Choroid plexus epithelial cell (primary cell): ENCODE data around the gene RERE.

Experiments
- DNase-seq: peaks from one replicate; pipeline ENCODE4 v3.0.0-alpha.2; 2010; ENCODE audit warnings: low read depth
- H3K4me3 ChIP-seq: 2 replicates; pipeline ENCODE4 v1.5.1; 2011; ENCODE audit warnings: low read depth, mild to moderate bottlenecking, control low read depth, low read length, moderate library complexity
- TF ChIP-seq, protein P1 (sequence below): conservative IDR thresholded peaks from 2 replicates; pipeline ENCODE4 v1.5.1; 2011; ENCODE audit warnings: low read depth, mild to moderate bottlenecking, control low read depth, inconsistent platforms, low read length, moderate library complexity

RERE gene

DNA sequence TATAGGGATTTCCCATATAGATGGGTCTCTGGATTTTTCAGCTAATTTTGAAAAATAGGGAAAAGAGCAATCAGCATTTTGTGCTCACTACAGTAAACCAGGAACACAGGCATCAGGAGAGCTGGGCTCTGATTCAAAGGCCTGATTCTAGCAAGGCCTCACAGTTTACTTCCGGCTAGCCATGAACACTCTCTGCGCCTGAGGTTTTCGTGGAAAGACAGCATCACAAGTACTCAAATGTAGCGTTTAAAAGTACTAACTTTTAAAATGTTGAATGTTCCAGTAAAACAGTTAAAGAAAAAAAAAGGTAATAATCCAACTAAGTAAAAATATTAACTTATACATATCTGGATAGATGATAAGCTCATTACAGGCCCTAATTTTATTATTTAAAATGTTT, 379.0 kb downstream of the RERE start:
- DNase-seq = no peak
- TF ChIP-seq, protein P1, sequence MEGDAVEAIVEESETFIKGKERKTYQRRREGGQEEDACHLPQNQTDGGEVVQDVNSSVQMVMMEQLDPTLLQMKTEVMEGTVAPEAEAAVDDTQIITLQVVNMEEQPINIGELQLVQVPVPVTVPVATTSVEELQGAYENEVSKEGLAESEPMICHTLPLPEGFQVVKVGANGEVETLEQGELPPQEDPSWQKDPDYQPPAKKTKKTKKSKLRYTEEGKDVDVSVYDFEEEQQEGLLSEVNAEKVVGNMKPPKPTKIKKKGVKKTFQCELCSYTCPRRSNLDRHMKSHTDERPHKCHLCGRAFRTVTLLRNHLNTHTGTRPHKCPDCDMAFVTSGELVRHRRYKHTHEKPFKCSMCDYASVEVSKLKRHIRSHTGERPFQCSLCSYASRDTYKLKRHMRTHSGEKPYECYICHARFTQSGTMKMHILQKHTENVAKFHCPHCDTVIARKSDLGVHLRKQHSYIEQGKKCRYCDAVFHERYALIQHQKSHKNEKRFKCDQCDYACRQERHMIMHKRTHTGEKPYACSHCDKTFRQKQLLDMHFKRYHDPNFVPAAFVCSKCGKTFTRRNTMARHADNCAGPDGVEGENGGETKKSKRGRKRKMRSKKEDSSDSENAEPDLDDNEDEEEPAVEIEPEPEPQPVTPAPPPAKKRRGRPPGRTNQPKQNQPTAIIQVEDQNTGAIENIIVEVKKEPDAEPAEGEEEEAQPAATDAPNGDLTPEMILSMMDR = no peak

DNA sequence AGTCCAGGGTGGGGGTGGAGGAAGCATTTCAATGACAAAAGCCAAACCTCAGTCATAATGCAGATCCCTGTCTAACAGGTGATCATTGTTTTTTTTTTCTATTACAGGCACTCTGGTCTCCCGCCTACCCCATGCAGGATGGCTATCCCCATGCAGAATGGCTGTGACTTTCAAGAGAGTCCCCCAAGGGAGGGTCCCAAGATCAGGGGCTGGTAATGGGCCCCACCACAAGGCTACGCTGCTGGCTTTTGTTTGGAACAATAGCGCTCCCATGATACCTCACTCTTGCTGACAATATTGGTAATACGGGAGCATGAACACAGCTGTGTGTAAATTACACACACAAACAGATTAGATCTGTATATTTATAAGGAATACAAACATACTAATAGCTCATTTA, 380.1 kb downstream of the RERE start:
- no peak for DNase-seq
- no peak overlapping the region for H3K4me3 ChIP-seq
- TF ChIP-seq, protein P1 = no peak

More for the DNA sequence above, 379.0 kb downstream of the RERE start:
- H3K4me3 ChIP-seq = no peak overlapping the region

DNA sequence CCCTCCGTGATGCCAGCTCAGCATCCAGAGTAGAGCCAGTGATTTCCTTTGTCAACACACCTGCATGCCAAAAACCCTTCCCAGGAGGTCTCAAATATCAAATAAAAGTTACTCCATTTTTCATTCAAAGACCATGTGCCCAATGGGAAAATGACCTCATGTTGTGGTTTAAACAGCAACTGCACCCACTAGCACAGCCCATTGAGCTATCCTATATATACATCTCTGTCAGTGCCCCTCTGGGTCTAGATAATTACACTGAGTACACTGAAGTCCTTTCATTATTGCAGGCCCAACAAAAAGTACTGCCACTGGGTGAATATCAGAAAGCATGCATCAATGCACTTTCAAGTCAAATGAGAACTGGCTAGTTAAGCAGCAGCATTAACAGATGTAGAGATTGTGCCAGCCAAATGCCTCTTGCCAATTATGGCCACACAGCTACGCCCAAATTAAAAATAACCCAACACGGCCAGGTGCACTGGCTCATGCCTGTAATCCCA, 381.8 kb downstream of the RERE start:
- DNase-seq = no peak
- TF ChIP-seq, protein P1 = no peak
- H3K4me3 ChIP-seq = no peak overlapping the region

DNA sequence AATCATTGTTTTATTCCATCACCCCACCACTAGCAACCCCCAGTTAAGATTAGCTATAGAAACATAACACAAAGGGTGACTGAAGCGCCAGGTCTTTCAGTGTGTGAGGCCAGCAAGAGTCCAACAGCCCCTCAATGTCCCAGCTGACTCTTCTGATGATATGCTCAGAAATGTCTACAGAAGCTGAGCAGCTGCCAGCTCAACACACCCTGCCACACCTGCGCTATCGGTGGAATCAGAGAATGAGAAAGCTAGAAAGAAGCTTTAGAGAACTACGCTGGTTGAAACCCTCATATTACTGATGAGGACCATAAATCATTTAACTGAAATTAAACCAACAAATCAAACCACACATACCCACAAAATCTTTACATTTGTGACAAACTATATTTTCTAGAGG, 383.3 kb downstream of the RERE start:
- TF ChIP-seq, protein P1 = no peak
- no peak for DNase-seq

DNA sequence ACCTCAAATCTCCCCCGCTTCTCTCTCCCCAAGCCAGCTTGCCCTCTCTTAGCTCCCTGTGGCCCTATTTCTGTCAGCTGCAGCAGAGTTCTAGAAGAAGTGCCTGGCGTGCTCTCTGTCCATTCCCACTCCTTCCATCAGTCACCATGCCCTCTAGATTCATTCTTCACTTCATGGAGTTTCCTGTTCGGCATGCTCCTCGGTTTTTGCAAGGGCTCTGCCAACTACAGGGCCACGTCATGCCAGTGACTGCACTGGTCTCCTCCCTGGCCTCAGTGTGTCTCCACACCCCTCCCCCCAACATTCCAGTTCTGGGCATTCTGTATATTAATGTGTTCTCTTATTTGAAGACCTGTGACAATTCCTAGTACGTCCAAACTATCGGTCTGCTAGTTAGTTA, 385.7 kb downstream of the RERE start:
- TF ChIP-seq, protein P1 = no peak
- H3K4me3 ChIP-seq = no peak overlapping the region
- DNase-seq = no peak

More for the DNA sequence above, 383.3 kb downstream of the RERE start:
- H3K4me3 ChIP-seq = no peak overlapping the region

DNA sequence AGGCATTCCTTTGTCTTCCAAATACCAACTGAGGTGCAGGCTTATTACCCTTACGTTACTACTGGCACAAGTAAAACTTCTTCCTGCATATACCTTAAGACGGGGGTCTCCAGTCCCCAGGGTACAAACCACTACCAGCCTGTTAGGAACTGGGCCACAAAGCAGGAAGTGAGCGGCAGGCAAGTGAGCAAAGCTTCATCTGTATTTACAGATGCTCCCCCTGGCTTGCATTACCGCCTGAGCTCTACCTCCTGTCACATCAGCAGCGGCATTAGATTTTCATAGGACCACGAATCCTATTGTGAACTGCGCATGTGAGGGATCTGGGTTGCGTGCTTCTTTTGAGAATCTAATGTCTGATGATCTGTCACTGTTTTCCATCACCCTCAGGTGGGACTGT, 386.4 kb downstream of the RERE start:
- TF ChIP-seq, protein P1 = peak; percentile 24
- DNase-seq = peak; percentile 11
- H3K4me3 ChIP-seq = no peak overlapping the region

DNA sequence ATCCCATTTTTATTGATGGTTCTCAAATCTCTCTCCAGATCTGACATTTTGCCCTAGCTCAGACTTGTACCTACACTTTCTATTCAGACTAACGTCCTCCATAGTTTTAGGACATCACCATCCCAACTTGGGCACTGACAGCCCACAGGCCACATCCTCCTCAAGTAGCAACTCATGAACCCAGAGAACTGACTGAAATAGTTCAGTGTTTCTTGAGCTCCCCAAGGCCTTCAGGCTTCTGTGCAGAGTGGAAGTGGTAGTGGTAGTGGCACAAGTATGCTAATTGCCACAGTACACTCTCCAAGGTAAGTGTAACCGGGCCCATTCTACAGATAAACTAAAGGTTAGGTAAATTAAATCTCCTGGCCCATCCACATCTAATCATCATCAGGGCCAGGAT, 387.0 kb downstream of the RERE start:
- TF ChIP-seq, protein P1 = no peak
- no peak overlapping the region for H3K4me3 ChIP-seq
- no peak for DNase-seq
